Bronchial epithelial cell (primary cell): ENCODE measurements around the gene GALNT10. TPM values are rescaled to one million over a fixed set of nuclear protein-coding genes. Genes with fewer than 3 reads are reported as not detected.

Source experiments
- DNase-seq: peaks from one replicate; pipeline ENCODE4 v3.0.0-alpha.2; 2010; ENCODE audit warnings: low read depth
- FAIRE-seq: peaks from 2 replicates; lab custom pipeline; 2011; peaks lifted over from hg19 to GRCh38; lab: Jason Lieb, UNC
- H3K27me3 ChIP-seq: 2 replicates; pipeline ENCODE4 v1.5.1; 2011; ENCODE audit warnings: low read length; ENCODE audit not compliant: control insufficient read depth, insufficient read depth
- H3K36me3 ChIP-seq: 2 replicates; pipeline ENCODE4 v1.5.1; 2011; ENCODE audit warnings: low read length; ENCODE audit not compliant: control insufficient read depth, insufficient read depth
- H3K4me3 ChIP-seq: 2 replicates; pipeline ENCODE4 v1.5.1; 2011; ENCODE audit warnings: mild to moderate bottlenecking, low read depth, low read length, control low read depth
- total RNA-seq: library from RNA; depleted of rRNA; stranded (reverse); fragments of >200 nt; gene quantifications from 2 replicates; pipeline ENCODE4 v1.2.1, GENCODE V29; 2014
- TF ChIP-seq, protein P1 (sequence below): IDR thresholded peaks from 2 replicates; pipeline ENCODE4 v1.5.1; 2011; ENCODE audit warnings: mild to moderate bottlenecking, moderate library complexity, low read length, control low read depth, inconsistent platforms; ENCODE audit not compliant: insufficient read depth, severe bottlenecking

GALNT10 gene
- total RNA-seq, 1 donor from 2014 or later, result 3.9 TPM

DNA sequence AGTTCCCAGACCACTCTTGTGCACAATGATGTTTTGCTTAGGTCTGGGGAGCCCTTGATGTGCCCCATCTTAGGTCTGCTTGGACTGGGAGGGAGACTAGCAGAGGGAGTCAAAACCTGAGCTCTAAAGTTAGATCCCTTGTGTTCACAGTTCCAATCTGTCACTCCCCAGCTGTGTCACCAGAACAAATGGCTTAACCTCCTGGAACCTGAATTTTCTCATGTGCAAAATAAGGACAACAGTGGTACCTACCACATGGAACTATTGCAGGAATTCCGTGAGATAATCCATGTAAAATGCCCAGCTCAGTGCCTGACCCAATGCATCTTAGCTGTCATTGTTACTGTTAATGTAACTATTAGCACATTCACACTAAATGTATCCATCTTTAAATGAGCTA lies 45.5 kb downstream of the GALNT10 start:
- H3K36me3 ChIP-seq, result no peaks in the 10 kb centered on the region
- FAIRE-seq (no peak), DNase-seq (no peak)
- H3K27me3 ChIP-seq, result no peaks in the 10 kb centered on the region
- TF ChIP-seq, protein P1, sequence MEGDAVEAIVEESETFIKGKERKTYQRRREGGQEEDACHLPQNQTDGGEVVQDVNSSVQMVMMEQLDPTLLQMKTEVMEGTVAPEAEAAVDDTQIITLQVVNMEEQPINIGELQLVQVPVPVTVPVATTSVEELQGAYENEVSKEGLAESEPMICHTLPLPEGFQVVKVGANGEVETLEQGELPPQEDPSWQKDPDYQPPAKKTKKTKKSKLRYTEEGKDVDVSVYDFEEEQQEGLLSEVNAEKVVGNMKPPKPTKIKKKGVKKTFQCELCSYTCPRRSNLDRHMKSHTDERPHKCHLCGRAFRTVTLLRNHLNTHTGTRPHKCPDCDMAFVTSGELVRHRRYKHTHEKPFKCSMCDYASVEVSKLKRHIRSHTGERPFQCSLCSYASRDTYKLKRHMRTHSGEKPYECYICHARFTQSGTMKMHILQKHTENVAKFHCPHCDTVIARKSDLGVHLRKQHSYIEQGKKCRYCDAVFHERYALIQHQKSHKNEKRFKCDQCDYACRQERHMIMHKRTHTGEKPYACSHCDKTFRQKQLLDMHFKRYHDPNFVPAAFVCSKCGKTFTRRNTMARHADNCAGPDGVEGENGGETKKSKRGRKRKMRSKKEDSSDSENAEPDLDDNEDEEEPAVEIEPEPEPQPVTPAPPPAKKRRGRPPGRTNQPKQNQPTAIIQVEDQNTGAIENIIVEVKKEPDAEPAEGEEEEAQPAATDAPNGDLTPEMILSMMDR, result no peak
- H3K4me3 ChIP-seq, result no peak overlapping the region

DNA sequence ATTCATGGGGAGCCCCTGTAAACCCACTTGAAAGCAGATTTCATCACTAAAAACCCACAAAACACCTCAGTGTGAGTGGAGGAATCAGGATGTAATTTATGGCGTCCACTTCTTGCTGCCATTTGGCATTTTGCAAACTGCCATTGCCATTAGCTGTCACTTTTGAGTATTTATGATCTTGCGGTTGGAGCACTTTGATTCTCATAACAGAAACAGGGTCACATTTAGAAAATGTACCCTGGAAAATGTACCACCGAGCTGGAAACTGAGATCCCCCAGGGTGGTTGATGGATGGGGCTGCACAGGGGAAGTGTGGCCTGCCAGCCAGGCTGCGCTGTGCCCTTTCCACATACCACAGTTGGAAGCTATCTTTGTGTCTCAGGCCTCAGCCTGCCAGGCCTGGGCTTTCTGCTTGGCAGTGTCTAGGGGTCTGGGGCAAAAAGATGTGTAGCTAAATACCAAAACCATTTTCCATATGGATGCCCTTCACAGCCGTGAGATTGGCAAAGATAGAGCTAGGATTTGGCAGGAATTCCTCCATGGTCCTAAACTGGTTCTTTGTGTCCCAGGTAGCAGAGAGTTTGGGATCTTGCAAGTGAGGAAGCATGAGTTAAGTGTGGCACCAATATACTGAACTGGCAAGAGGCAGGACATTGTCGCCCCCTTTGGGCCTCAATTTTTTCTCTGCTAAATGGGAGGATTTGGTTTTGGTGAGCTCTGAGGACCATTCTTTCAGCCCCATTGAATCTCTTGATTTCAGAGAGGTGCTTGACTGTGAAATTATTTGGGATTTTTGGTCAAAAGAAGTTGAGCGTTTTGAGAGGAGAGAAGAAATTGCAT lies 46.2 kb downstream of the GALNT10 start:
- TF ChIP-seq, protein P1, result no peak
- FAIRE-seq (no peak), DNase-seq (no peak)
- Histone ChIP-seq H3K27me3 (no peaks in the 10 kb centered on the region), H3K4me3 (no peak overlapping the region), H3K36me3 (no peaks in the 10 kb centered on the region)

- Histone ChIP-seq H3K36me3 (no peaks in the 10 kb centered on the region), H3K27me3 (no peaks in the 10 kb centered on the region), H3K4me3 (no peak overlapping the region)
- DNase-seq (no peak), FAIRE-seq (no peak)
- TF ChIP-seq, protein P1, result no peak
Measured at GRCh38 chr5:154237376-154237743, 46.8 kb downstream of the GALNT10 start.

- Histone ChIP-seq H3K36me3 (no peaks in the 10 kb centered on the region), H3K27me3 (no peaks in the 10 kb centered on the region), H3K4me3 (no peak overlapping the region)
- DNase-seq (no peak), FAIRE-seq (no peak)
- TF ChIP-seq, protein P1, result no peak
Measured at GRCh38 chr5:154237946-154238345, 47.4 kb downstream of the GALNT10 start.

DNA sequence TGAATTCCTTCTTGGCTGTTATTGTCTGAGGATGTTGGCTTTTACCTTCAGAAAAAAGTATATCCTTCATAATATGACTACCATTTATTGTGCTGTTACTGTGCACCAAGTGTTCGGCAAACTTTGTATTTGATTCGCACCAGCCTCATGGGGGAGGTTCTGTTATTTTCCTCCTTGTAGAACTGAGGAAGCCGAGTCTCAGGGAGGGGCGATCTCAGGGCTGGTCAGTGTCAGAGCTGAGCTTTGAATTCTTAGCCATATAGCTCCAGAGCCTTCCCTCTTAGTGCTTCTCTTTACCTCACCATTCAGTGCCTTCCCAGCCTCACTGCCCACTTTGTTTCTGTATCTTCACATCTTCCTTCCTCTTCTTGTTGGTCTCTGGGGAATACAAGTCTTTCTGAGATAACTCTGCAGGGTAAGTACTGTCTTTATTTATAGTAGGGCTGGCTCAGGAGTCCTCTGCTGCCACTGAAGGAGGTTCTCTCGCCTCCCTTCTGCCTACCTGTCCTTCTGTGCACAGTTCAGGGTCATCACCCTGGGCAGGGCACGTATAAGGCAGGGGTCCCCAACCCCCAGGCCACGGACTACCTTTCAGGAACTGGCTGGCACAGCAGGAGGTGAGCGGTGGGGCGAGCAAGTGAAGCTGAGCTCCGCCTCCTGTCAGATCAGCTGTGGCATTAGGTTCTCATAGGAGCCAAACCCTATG lies 48.4 kb downstream of the GALNT10 start:
- Histone ChIP-seq H3K4me3 (no peak overlapping the region), H3K36me3 (no peaks in the 10 kb centered on the region), H3K27me3 (no peaks in the 10 kb centered on the region)
- FAIRE-seq, result no peak
- DNase-seq, result no peak
- TF ChIP-seq, protein P1, result no peak
